ENCODE data around the gene ADCY10.

DNA sequence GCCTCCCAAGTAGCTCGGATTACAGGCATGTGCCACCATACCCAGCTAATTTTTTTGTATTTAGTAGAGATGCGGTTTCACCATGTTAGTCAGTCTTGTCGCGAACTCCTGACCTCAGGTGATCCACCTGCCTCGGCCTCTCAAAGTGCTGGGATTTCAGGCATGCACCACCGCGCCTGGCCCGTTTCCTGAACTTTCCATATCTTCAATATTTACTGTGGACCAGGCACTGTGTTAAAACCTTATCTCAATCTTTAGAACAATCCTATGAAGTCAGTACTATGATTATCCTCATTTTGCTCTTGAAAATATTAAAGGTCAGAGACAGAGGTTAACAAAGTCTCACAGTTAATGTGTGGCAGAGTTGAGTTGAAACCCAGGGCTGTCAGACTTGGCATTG lies 1.6 kb upstream of the ADCY10 start:
- TF ChIP-seq, protein P1, sequence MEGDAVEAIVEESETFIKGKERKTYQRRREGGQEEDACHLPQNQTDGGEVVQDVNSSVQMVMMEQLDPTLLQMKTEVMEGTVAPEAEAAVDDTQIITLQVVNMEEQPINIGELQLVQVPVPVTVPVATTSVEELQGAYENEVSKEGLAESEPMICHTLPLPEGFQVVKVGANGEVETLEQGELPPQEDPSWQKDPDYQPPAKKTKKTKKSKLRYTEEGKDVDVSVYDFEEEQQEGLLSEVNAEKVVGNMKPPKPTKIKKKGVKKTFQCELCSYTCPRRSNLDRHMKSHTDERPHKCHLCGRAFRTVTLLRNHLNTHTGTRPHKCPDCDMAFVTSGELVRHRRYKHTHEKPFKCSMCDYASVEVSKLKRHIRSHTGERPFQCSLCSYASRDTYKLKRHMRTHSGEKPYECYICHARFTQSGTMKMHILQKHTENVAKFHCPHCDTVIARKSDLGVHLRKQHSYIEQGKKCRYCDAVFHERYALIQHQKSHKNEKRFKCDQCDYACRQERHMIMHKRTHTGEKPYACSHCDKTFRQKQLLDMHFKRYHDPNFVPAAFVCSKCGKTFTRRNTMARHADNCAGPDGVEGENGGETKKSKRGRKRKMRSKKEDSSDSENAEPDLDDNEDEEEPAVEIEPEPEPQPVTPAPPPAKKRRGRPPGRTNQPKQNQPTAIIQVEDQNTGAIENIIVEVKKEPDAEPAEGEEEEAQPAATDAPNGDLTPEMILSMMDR (IDR thresholded peaks at IDR 0.05), result no peak
- TF ChIP-seq POLR2A (IDR thresholded peaks at IDR 0.05), result no peak

All from esophagus squamous epithelium (tissue), 4 donors.